SU-DHL-6 (cell line): ENCODE results near the gene AGTRAP.

Source experiments
- EZH2phosphoT487 ChIP-seq: fragments of 200-600 bp; sonication (generic), shearing (Covaris generic); conservative IDR thresholded peaks from 2 replicates; pipeline ENCODE4 v1.6.1; 2018; ENCODE audit warnings: mild to moderate bottlenecking, antibody characterized with exemption, low read length, moderate library complexity, mixed read lengths
- TF ChIP-seq, protein P1 (sequence below): fragments of 200-600 bp; sonication (generic); IDR thresholded peaks from one replicate; pipeline ENCODE4 v1.5.1; 2017; ENCODE audit warnings: antibody characterized with exemption, mild to moderate bottlenecking, low read length, moderate library complexity; ENCODE audit not compliant: insufficient read depth, poor library complexity, severe bottlenecking

DNA sequence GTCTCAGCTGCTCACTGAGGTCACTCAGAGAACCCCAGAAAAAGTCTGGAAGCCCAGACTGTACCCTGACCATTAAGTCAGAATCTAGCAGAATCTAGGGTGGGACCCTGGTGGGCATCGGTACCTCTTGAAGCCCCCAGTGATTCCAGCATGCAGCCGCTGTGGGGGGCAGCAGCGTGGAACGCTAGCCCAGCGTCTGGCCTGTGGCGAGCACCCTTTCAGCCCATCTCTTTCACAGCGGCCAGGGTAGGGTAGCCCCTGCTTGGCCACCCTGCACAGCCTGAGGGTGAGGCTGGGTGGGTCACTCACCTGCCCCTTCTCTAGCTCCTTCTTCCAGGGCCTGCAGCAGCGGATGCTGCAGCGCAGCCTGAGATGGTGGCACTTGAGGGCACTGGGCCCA lies 42.4 kb downstream of the AGTRAP start:
- TF ChIP-seq, protein P1, sequence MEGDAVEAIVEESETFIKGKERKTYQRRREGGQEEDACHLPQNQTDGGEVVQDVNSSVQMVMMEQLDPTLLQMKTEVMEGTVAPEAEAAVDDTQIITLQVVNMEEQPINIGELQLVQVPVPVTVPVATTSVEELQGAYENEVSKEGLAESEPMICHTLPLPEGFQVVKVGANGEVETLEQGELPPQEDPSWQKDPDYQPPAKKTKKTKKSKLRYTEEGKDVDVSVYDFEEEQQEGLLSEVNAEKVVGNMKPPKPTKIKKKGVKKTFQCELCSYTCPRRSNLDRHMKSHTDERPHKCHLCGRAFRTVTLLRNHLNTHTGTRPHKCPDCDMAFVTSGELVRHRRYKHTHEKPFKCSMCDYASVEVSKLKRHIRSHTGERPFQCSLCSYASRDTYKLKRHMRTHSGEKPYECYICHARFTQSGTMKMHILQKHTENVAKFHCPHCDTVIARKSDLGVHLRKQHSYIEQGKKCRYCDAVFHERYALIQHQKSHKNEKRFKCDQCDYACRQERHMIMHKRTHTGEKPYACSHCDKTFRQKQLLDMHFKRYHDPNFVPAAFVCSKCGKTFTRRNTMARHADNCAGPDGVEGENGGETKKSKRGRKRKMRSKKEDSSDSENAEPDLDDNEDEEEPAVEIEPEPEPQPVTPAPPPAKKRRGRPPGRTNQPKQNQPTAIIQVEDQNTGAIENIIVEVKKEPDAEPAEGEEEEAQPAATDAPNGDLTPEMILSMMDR, result no peak
- TF ChIP-seq EZH2phosphoT487, result no peak
